ENCODE data around the gene DCAF5.
A peak's percentile ranks its signal among the peaks of the same experiment; 100 is the strongest.
"Not testable (repeated sequence)": the region's sequence is repeated elsewhere in the genome, so short reads cannot be mapped to it uniquely, and the experiment has no call there.

DCAF5 gene

GRCh38 chr14:69072584-69072983, 80.3 kb downstream of the DCAF5 start:
- no peak overlapping the region for H3K4me3 Mint-ChIP-seq
- H3K9me3 Mint-ChIP-seq: no peaks in the 10 kb centered on the region
- peaks cover 71% of the 10 kb centered on the region for H3K36me3 Mint-ChIP-seq (ENCODE audit: low read depth)
- DNase-seq: no peak
- TF ChIP-seq, protein P1, sequence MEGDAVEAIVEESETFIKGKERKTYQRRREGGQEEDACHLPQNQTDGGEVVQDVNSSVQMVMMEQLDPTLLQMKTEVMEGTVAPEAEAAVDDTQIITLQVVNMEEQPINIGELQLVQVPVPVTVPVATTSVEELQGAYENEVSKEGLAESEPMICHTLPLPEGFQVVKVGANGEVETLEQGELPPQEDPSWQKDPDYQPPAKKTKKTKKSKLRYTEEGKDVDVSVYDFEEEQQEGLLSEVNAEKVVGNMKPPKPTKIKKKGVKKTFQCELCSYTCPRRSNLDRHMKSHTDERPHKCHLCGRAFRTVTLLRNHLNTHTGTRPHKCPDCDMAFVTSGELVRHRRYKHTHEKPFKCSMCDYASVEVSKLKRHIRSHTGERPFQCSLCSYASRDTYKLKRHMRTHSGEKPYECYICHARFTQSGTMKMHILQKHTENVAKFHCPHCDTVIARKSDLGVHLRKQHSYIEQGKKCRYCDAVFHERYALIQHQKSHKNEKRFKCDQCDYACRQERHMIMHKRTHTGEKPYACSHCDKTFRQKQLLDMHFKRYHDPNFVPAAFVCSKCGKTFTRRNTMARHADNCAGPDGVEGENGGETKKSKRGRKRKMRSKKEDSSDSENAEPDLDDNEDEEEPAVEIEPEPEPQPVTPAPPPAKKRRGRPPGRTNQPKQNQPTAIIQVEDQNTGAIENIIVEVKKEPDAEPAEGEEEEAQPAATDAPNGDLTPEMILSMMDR (IDR thresholded peaks at IDR 0.05): no peak
- H3K4me1 Mint-ChIP-seq: no peaks in the 10 kb centered on the region
- H3K27ac Mint-ChIP-seq: no peak overlapping the region
- no peaks in the 10 kb centered on the region for H3K27me3 Mint-ChIP-seq (ENCODE audit: low read depth, poor library complexity)

- no peak for DNase-seq
- peaks cover 57% of the 10 kb centered on the region for H3K36me3 Mint-ChIP-seq (ENCODE audit: low read depth)
- no peak overlapping the region for H3K27ac Mint-ChIP-seq
- H3K4me3 Mint-ChIP-seq: no peak overlapping the region
- TF ChIP-seq, protein P1 (IDR thresholded peaks at IDR 0.05): no peak
- H3K9me3 Mint-ChIP-seq: no peaks in the 10 kb centered on the region
- no peaks in the 10 kb centered on the region for H3K4me1 Mint-ChIP-seq
- no peaks in the 10 kb centered on the region for H3K27me3 Mint-ChIP-seq (ENCODE audit: low read depth, poor library complexity)
Observed at GRCh38 chr14:69068744-69069421, 84.0 kb downstream of the DCAF5 start.

DNA sequence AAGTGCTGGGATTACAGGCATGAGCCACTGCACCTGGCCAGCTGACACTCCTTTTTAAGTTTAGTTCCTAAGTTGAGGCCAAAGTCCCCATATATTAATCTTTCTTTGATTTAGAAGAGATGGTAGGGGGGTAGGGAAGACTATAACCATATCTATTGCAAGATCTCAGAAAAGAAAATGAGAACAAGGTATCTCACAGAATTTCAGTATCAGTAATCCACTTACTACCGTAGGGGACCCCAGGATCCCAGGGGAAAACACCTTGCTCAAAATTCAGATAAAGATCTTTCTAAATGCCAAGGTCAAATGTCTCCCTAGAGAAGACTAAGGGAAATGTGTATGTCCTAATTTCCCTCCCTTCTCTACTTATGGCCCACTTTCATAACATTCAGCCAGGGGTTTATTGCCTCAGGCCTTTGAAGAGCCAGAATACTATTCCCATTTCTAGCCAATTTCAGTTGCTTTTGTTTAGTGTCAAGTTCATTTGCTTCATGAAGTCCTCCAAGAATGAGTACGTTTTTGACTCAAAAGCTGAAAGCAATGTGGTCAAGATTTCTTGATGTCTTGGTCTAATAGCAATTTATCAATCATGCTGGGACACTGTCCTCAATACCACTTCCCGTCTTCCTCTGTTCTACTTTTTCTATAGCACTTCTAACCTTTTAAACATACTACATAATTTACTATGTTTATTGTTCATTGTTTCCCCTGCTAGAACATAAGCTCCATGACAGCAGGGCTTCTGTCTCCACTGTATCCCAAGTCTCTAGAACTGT, 86.3 kb downstream of the DCAF5 start:
- H3K27me3 Mint-ChIP-seq (ENCODE audit: low read depth, poor library complexity): no peaks in the 10 kb centered on the region
- H3K27ac Mint-ChIP-seq: no peak overlapping the region
- no peaks in the 10 kb centered on the region for H3K9me3 Mint-ChIP-seq
- H3K36me3 Mint-ChIP-seq (ENCODE audit: low read depth): peaks cover 53% of the 10 kb centered on the region
- TF ChIP-seq, protein P1 (IDR thresholded peaks at IDR 0.05): no peak
- no peak overlapping the region for H3K4me3 Mint-ChIP-seq
- no peaks in the 10 kb centered on the region for H3K4me1 Mint-ChIP-seq
- DNase-seq: no peak

- not testable (repeated sequence) for H3K27me3 Mint-ChIP-seq (ENCODE audit: low read depth, poor library complexity); DNase-seq; H3K4me1 Mint-ChIP-seq; H3K27ac Mint-ChIP-seq; H3K4me3 Mint-ChIP-seq; H3K9me3 Mint-ChIP-seq
- peaks cover 55% of the 10 kb centered on the region for H3K36me3 Mint-ChIP-seq (ENCODE audit: low read depth)
Observed at GRCh38 chr14:69065934-69066333, 87.0 kb downstream of the DCAF5 start.

DNA sequence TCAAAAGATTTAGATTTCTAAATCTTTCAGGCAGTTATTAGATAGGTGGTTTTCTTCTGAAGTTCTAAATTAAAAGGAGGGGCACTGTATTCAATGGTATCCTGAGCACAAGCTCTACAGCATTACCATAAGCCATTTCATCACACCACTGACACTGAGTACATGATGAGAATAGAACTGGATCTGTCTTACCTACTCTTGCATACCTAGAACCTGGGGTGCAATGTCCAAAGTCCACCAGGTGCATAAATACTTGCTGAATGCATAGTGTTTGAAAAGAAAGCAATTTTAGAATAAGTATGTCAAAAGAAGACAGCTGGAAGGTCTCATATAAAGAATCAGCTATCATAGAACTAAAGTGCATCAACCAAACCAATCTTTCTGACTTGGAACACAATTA, 88.3 kb downstream of the DCAF5 start:
- no peaks in the 10 kb centered on the region for H3K9me3 Mint-ChIP-seq
- H3K36me3 Mint-ChIP-seq (ENCODE audit: low read depth): peaks cover 61% of the 10 kb centered on the region
- TF ChIP-seq, protein P1 (IDR thresholded peaks at IDR 0.05): no peak
- H3K27ac Mint-ChIP-seq: no peak overlapping the region
- H3K4me3 Mint-ChIP-seq: no peak overlapping the region
- no peak for DNase-seq
- no peaks in the 10 kb centered on the region for H3K4me1 Mint-ChIP-seq
- no peaks in the 10 kb centered on the region for H3K27me3 Mint-ChIP-seq (ENCODE audit: low read depth, poor library complexity)

GRCh38 chr14:69059658-69060623, 93.0 kb downstream of the DCAF5 start:
- DNase-seq: no peak
- peaks cover 13% of the 10 kb centered on the region for H3K4me1 Mint-ChIP-seq
- no peaks in the 10 kb centered on the region for H3K9me3 Mint-ChIP-seq
- peaks cover 52% of the 10 kb centered on the region for H3K36me3 Mint-ChIP-seq (ENCODE audit: low read depth)
- H3K27ac Mint-ChIP-seq: peak overlapping the region; percentile 67
- H3K27me3 Mint-ChIP-seq (ENCODE audit: low read depth, poor library complexity): no peaks in the 10 kb centered on the region
- TF ChIP-seq, protein P1 (IDR thresholded peaks at IDR 0.05): no peak
- no peak overlapping the region for H3K4me3 Mint-ChIP-seq

All from nephron progenitor cell (in vitro differentiated cells).